ENCODE data around the gene L1TD1.
"Not testable (repeated sequence)": the region's sequence is repeated elsewhere in the genome, so short reads cannot be mapped to it uniquely, and the experiment has no call there.

The L1TD1 gene

GRCh38 chr1:62239652-62240403, 45.2 kb downstream of the L1TD1 start:
- not testable (repeated sequence) for DNase-seq

GRCh38 chr1:62240651-62241370, 46.2 kb downstream of the L1TD1 start:
- DNase-seq: no peak

GRCh38 chr1:62241371-62242131, 46.9 kb downstream of the L1TD1 start:
- peak; percentile 13 for DNase-seq

- DNase-seq: not testable (repeated sequence)
Measured at GRCh38 chr1:62244380-62244779, 49.7 kb downstream of the L1TD1 start.

- DNase-seq: no peak
Measured at GRCh38 chr1:62245201-62245600, 50.6 kb downstream of the L1TD1 start.

GRCh38 chr1:62247391-62248168, 52.9 kb downstream of the L1TD1 start:
- DNase-seq: peak; percentile 15

GRCh38 chr1:62250126-62250726, 55.6 kb downstream of the L1TD1 start:
- DNase-seq: peak; percentile 11

GRCh38 chr1:62259551-62259950, 64.9 kb downstream of the L1TD1 start:
- no peak for DNase-seq

- DNase-seq: no peak
Measured at GRCh38 chr1:62260688-62261087, 66.0 kb downstream of the L1TD1 start.
